ENCODE results near the gene MSX1. TPM values are rescaled to one million over a fixed set of nuclear protein-coding genes. Genes with fewer than 3 reads are reported as not detected.

The MSX1 gene
- total and polyA plus RNA-seq, 2 experiments from 2014 or later: 0.61 TPM; not detected in 1

DNA sequence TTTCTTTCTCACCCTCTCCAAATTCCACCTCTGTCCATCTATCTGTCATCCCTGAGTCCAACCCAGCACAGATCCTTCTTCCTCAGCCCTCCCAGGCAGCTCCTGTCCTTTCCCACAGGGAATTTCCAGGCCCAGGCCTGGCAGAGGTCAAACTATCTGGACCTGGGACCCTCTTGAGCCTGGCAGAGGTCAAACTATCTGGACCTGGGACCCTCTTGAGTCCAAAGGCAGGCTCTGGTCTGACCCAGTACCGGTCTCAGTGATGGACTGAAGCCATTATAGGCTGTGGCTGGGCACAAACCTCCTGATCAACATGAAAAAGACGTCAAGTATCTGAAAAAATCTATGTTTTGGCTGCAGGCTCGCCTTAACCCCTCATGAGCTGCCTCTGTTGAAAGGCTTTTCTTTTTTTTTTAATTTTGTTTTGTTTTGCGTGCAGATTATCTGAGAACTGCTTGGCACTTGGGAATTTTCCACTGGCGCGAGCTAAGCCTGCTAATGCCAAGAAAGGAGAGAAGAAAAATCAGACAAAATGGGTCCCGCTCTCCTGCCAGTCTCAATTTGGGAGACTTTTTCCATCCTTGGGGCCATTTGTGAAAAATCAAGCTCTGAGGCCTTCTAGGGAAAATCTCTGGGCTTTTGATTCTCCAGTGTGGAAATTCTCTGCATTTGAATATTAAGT, 31.2 kb downstream of the MSX1 start:
- Histone ChIP-seq H4K20me1 (replicated peaks; ENCODE audit: insufficient read depth) (no peaks in the 10 kb centered on the region; the same call in 1 of the 2 replicates), H3K9me2 (ENCODE audit: insufficient read depth) (peaks cover 13% of the 10 kb centered on the region), H3K79me2 (replicated peaks; ENCODE audit: insufficient read depth) (no peaks in the 10 kb centered on the region), H3K4me2 (no peak overlapping the region), H3K27ac (ENCODE audit: low read depth) (no peak overlapping the region), H3K4me3 (no peak overlapping the region), H3K36me3 (ENCODE audit: insufficient read depth) (no peaks in the 10 kb centered on the region), H3F3A (replicated peaks; ENCODE audit: low read depth) (no peaks in the 10 kb centered on the region), H2AFZ (no peak overlapping the region), H3K4me1 (ENCODE audit: insufficient read depth) (no peaks in the 10 kb centered on the region; the same call in 1 of the 2 replicates), H3K27me3 (ENCODE audit: insufficient read depth) (no peaks in the 10 kb centered on the region; the same call in 1 of the 2 replicates)
- Mint-ChIP-seq H3K9me3 (no peaks in the 10 kb centered on the region), H3K36me3 (ENCODE audit: low read depth) (no peaks in the 10 kb centered on the region), H3K27me3 (ENCODE audit: insufficient read depth, low read depth, poor library complexity) (peaks cover 5% of the 10 kb centered on the region), H3K27ac (no peak overlapping the region), H3K4me1 (no peaks in the 10 kb centered on the region), H3K4me3 (no peak overlapping the region)
- DNase-seq (ENCODE audit: low spot score) (no peak), ATAC-seq (no peak)
- TF ChIP-seq ZNF331 (CRISPR knock-in tag; IDR thresholded peaks at IDR 0.05; ENCODE audit: low read depth): no peak
- no peak for TF ChIP-seq POLR2AphosphoS5 (IDR thresholded peaks at IDR 0.05; ENCODE audit: low read depth)
- TF ChIP-seq, protein P1, sequence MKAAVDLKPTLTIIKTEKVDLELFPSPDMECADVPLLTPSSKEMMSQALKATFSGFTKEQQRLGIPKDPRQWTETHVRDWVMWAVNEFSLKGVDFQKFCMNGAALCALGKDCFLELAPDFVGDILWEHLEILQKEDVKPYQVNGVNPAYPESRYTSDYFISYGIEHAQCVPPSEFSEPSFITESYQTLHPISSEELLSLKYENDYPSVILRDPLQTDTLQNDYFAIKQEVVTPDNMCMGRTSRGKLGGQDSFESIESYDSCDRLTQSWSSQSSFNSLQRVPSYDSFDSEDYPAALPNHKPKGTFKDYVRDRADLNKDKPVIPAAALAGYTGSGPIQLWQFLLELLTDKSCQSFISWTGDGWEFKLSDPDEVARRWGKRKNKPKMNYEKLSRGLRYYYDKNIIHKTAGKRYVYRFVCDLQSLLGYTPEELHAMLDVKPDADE (IDR thresholded peaks at IDR 0.05): no peak
- no peak for TF ChIP-seq EZH2 (IDR thresholded peaks at IDR 0.05; ENCODE audit: low read depth, unreplicated experiment)

DNA sequence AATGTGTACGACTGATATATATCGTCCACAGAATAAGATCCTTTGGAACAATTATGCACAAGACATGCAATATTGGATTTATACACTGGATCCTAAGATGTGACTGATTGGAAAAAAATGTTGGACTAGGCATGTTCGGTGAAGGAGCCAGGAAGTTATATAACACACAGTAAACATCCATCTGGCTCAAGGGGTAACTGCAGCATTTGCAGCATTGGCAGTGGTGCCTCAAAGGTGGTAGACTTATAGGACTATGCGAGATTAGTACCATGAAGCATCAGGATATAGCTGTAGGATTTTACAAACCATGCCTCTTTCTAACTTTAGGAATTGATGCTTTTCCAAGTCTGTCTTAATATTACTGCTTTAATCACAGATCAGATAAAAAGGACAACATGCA, 34.3 kb downstream of the MSX1 start:
- H3K4me1 ChIP-seq (ENCODE audit: insufficient read depth): no peaks in the 10 kb centered on the region; the same call in 1 of the 2 replicates
- H3K79me2 ChIP-seq (replicated peaks; ENCODE audit: insufficient read depth): no peaks in the 10 kb centered on the region
- TF ChIP-seq, protein P1 (IDR thresholded peaks at IDR 0.05): no peak
- TF ChIP-seq EZH2phosphoT487 (IDR thresholded peaks at IDR 0.05; ENCODE audit: unreplicated experiment) (no peak), JUNB (IDR thresholded peaks at IDR 0.05; ENCODE audit: unreplicated experiment) (no peak), ZNF114 (CRISPR knock-in tag; IDR thresholded peaks at IDR 0.05) (no peak), NANOG (IDR thresholded peaks at IDR 0.05; ENCODE audit: borderline replicate concordance) (no peak), CTCF (conservative IDR thresholded peaks at IDR 0.05; ENCODE audit: low read depth in 2 of 2) (no peak)
- no peak for ATAC-seq
- H2AFZ ChIP-seq: no peak overlapping the region
- H3F3A ChIP-seq (replicated peaks; ENCODE audit: low read depth): no peaks in the 10 kb centered on the region
- H3K4me1 Mint-ChIP-seq: no peaks in the 10 kb centered on the region
- peaks cover 3% of the 10 kb centered on the region for H3K27me3 Mint-ChIP-seq (ENCODE audit: insufficient read depth, low read depth, poor library complexity)
- no peak overlapping the region for H3K4me2 ChIP-seq
- H3K27ac Mint-ChIP-seq: no peak overlapping the region
- no peak for DNase-seq (ENCODE audit: low spot score)
- no peaks in the 10 kb centered on the region for H4K20me1 ChIP-seq (replicated peaks; ENCODE audit: insufficient read depth)
- peaks cover 17% of the 10 kb centered on the region for H3K9me2 ChIP-seq (ENCODE audit: insufficient read depth)
- no peak overlapping the region for H3K4me3 Mint-ChIP-seq
- H3K27me3 ChIP-seq (ENCODE audit: insufficient read depth): no peaks in the 10 kb centered on the region; the same call in 1 of the 2 replicates
- H3K27ac ChIP-seq (ENCODE audit: low read depth): no peak overlapping the region
- no peaks in the 10 kb centered on the region for H3K9me3 Mint-ChIP-seq
- H3K4me3 ChIP-seq: no peak overlapping the region
- H3K36me3 Mint-ChIP-seq (ENCODE audit: low read depth): no peaks in the 10 kb centered on the region
- no peaks in the 10 kb centered on the region for H3K36me3 ChIP-seq (ENCODE audit: insufficient read depth)

Data from GM23338 (cell line).